ENCODE measurements around the gene CAPZA1. TPM values are rescaled to one million over a fixed set of nuclear protein-coding genes. Genes with fewer than 3 reads are reported as not detected.
A peak's percentile ranks its signal among the peaks of the same experiment; 100 is the strongest.

Gene CAPZA1
- total and polyA plus RNA-seq, 10 of the 15 experiments (the other 5 are each of a cell fraction or from before 2014, with no cell fraction given) = 187 to 886 (median 278) TPM

- TF ChIP-seq ZNF622 (IDR thresholded peaks at IDR 0.05) (no peak), JUNB (IDR thresholded peaks at IDR 0.05) (peak; percentile 68), STAT3 (IDR thresholded peaks at IDR 0.05; ENCODE audit: low read depth, low read length) (no peak)
- WGBS (ENCODE audit: insufficient coverage, insufficient replicate concordance, low lambda C conversion rate, missing lambda C conversion rate) = 10% methylated on average over 2 of the region's 2 CpGs
- no TSS peak for BruUV-seq (replicated peaks)
- no peaks in the 10 kb centered on the region for H4K20me1 ChIP-seq (ENCODE audit: control insufficient read depth, insufficient read depth)
- no peaks in the 10 kb centered on the region for H3K4me1 ChIP-seq (ENCODE audit: control insufficient read depth, insufficient read depth, low read length)
- no peak overlapping the region for H2AFZ ChIP-seq (ENCODE audit: control insufficient read depth, low read depth, low read length)
- no peak for DNase-seq (ENCODE audit: low read depth, low spot score)
- H3K4me2 ChIP-seq (ENCODE audit: control insufficient read depth, insufficient read depth) = no peak overlapping the region
- ATAC-seq = no peak
- ChIA-PET RAD21 (ENCODE audit: unreplicated experiment) (no interaction called here), SMC1A (ENCODE audit: uncharacterized antibody, unreplicated experiment) (no interaction called here), CTCF (no interaction called here), POLR2A (no interaction called here)
- no peaks in the 10 kb centered on the region for H3K9me3 ChIP-seq (replicated peaks; ENCODE audit: control insufficient read depth, insufficient read depth, low read length)
- no peak overlapping the region for H3K4me3 ChIP-seq
- peaks cover 0 to 31% of the 10 kb centered on the region in 2 experiments; a peak in 3 of 4 replicates for H3K36me3 ChIP-seq (ENCODE audit: control insufficient read depth in 2 of 2, insufficient read depth in 2 of 2, low read length in 1 of 2)
- no peaks in the 10 kb centered on the region for H3K79me2 ChIP-seq (ENCODE audit: control insufficient read depth, insufficient read depth, low read length)
- intact Hi-C loops (cut with micrococcal nuclease; ENCODE audit: unreplicated experiment) (loop anchor here (5.0 kb wide), 1 partner anchor 35 kb away; no protein-coding TSS in a partner anchor), in situ Hi-C loops (cut with MboI) (no loop called here)
- no peak overlapping the region for H3K9ac ChIP-seq (ENCODE audit: control insufficient read depth, insufficient read depth, low read length)
- FAIRE-seq = no peak
- no peaks in the 10 kb centered on the region for H3K27me3 ChIP-seq (replicated peaks in 1 of 2; ENCODE audit: control insufficient read depth in 2 of 2, insufficient read depth in 2 of 2, low read length in 1 of 2)
- no peak overlapping the region for H3K27ac ChIP-seq (ENCODE audit: control insufficient read depth, insufficient read depth)
Measured at GRCh38 chr1:112666946-112667345, 47.3 kb downstream of the CAPZA1 start.

GRCh38 chr1:112672009-112672408 is 52.4 kb downstream of the CAPZA1 start:
- Histone ChIP-seq H4K20me1 (ENCODE audit: control insufficient read depth, insufficient read depth) (no peaks in the 10 kb centered on the region), H3K4me1 (ENCODE audit: control insufficient read depth, insufficient read depth, low read length) (peaks cover 9% of the 10 kb centered on the region), H3K4me2 (ENCODE audit: control insufficient read depth, insufficient read depth) (no peak overlapping the region), H2AFZ (ENCODE audit: control insufficient read depth, low read depth, low read length) (no peak overlapping the region), H3K27ac (ENCODE audit: control insufficient read depth, insufficient read depth) (no peak overlapping the region), H3K9me3 (replicated peaks; ENCODE audit: control insufficient read depth, insufficient read depth, low read length) (no peaks in the 10 kb centered on the region), H3K79me2 (ENCODE audit: control insufficient read depth, insufficient read depth, low read length) (peaks cover 16% of the 10 kb centered on the region), H3K36me3 (ENCODE audit: control insufficient read depth in 2 of 2, insufficient read depth in 2 of 2, low read length in 1 of 2) (peaks cover 0 to 13% of the 10 kb centered on the region in 2 experiments; a peak in 1 of 4 replicates), H3K9ac (ENCODE audit: control insufficient read depth, insufficient read depth, low read length) (no peak overlapping the region), H3K27me3 (replicated peaks in 1 of 2; ENCODE audit: control insufficient read depth in 2 of 2, insufficient read depth in 2 of 2, low read length in 1 of 2) (no peaks in the 10 kb centered on the region), H3K4me3 (no peak overlapping the region)
- RAD21 ChIA-PET (ENCODE audit: unreplicated experiment) = interaction anchor here (1.1 to 4.8 kb wide), 5 partner anchors 14 to 170 kb away, joined by 3 to 42 read pairs (median 7); no protein-coding TSS in a partner anchor
- CTCF ChIA-PET = interaction anchor here (0.6 to 6.2 kb wide), 10 partner anchors 7 to 281 kb away, joined by 3 to 33 read pairs (median 5); partner anchors contain the start of gene RHOC
- in situ Hi-C loops (cut with MboI) (no loop called here), intact Hi-C loops (cut with micrococcal nuclease; ENCODE audit: unreplicated experiment) (no loop called here)
- no peak for DNase-seq (ENCODE audit: low read depth, low spot score)
- SMC1A ChIA-PET (ENCODE audit: uncharacterized antibody, unreplicated experiment) = interaction anchor here (0.9 to 3.3 kb wide), 11 partner anchors 8 to 281 kb away, joined by 3 to 16 read pairs (median 5); no protein-coding TSS in a partner anchor
- FAIRE-seq = no peak
- POLR2A ChIA-PET = interaction anchor here (0.6 to 1.1 kb wide), 4 partner anchors 11 to 46 kb away, joined by 3 to 5 read pairs (median 4); no protein-coding TSS in a partner anchor
- 89% methylated on average over 2 of the region's 2 CpGs for WGBS (ENCODE audit: insufficient coverage, insufficient replicate concordance, low lambda C conversion rate, missing lambda C conversion rate)
- TF ChIP-seq FOXK2 (IDR thresholded peaks at IDR 0.05) (no peak), NR2C2 (IDR thresholded peaks at IDR 0.05; ENCODE audit: borderline replicate concordance, control insufficient read depth, insufficient read length, low read depth) (no peak), KLF5 (IDR thresholded peaks at IDR 0.05; ENCODE audit: partially characterized antibody) (no peak), IRF5 (IDR thresholded peaks at IDR 0.05; ENCODE audit: borderline replicate concordance) (no peak)
- ATAC-seq = no peak
- no TSS peak for BruUV-seq (replicated peaks)
